T-helper 2 cell treated with Interferon-gamma antibody and Interleukin-4, amounts not matched to agents 5 μg/mL and 100 μg/mL, for 36 hours (primary cell): ENCODE results near the gene LRRTM3.

Source experiments
- DNase-seq: peaks from one replicate; pipeline ENCODE4 v3.0.0; 2021; ENCODE audit warnings: low spot score
- H3K27ac Mint-ChIP-seq: one replicate; pipeline ENCODE4 v1.8.0; 2021; ENCODE audit warnings: mild to moderate bottlenecking, mixed read lengths
- H3K27me3 Mint-ChIP-seq: one replicate; pipeline ENCODE4 v1.8.0; 2021; ENCODE audit warnings: low read depth, mixed read lengths
- H3K36me3 Mint-ChIP-seq: one replicate; pipeline ENCODE4 v1.8.0; 2021; ENCODE audit warnings: low read depth, mixed read lengths
- H3K4me1 Mint-ChIP-seq: one replicate; pipeline ENCODE4 v1.8.0; 2021; ENCODE audit warnings: low read depth, mixed read lengths
- H3K4me3 Mint-ChIP-seq: one replicate; pipeline ENCODE4 v1.8.0; 2022; ENCODE audit warnings: mild to moderate bottlenecking, moderate library complexity, mixed read lengths
- H3K9me3 Mint-ChIP-seq: one replicate; pipeline ENCODE4 v1.8.0; 2021; ENCODE audit warnings: mixed read lengths

LRRTM3 gene

DNA sequence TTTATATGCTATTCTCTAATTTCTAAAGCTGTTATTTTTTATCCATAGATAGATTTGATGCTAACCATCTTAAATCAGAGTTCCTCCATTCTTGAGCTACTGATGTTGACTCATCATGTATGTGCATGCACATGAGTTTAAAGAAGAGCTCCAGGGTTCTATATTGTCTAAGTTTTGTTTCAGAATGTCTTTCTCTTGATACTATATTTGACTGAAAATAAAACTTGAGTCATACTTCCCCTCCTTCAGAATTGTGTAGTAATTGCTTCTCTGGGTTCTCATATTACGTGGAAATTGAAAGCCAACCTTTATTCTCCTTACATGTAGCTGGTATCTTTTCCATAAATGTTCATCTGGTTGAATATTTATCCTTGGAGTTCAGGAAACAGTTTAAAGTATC is 89.4 kb downstream of the LRRTM3 start:
- peaks cover 8% of the 10 kb centered on the region for H3K9me3 Mint-ChIP-seq
- DNase-seq, result no peak
- no peak overlapping the region for H3K27ac Mint-ChIP-seq
- H3K27me3 Mint-ChIP-seq, result no peaks in the 10 kb centered on the region
- H3K4me1 Mint-ChIP-seq, result peaks cover 18% of the 10 kb centered on the region
- H3K4me3 Mint-ChIP-seq, result no peak overlapping the region
- no peaks in the 10 kb centered on the region for H3K36me3 Mint-ChIP-seq

DNA sequence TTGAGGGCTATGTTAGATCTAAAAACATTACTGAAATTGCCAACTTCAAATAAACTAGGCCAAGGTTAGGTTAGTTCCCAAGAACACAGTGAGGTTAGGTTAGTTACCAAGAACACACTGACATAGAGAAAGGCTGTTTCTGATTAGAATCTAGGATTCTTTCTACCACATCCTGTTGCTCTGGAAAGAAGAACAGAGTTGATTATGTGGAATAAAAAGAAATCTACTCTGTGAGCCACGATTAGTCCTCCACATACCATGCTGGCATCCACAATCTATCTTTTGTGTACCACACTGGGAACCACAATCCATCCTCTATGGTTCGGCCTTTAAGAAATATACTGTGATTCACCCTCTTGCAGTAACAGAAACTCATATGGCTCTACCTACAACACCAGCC is 91.4 kb downstream of the LRRTM3 start:
- H3K27me3 Mint-ChIP-seq, result no peaks in the 10 kb centered on the region
- no peak overlapping the region for H3K4me3 Mint-ChIP-seq
- peaks cover 8% of the 10 kb centered on the region for H3K9me3 Mint-ChIP-seq

DNA sequence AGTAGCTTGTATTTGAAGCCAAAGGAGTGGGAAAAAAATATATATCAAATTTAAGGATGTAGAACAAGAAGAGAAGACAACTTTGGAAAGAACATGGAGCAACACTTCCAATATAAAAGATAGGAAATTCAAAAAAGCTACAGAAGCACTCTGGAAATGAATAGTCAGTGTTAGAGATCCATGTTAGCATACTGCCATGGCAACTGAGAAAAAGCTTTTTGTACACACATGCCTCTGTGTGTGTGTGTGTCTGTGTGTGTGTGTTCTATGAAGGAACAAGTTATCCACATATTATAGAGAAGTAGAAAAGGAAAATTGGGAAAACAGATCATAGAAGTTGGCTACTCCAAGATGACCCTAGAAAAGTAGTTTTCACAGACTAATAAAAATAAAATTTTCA is 96.3 kb downstream of the LRRTM3 start:
- no peaks in the 10 kb centered on the region for H3K27me3 Mint-ChIP-seq
- peaks cover 8% of the 10 kb centered on the region for H3K4me1 Mint-ChIP-seq
- DNase-seq, result no peak
- H3K36me3 Mint-ChIP-seq, result no peaks in the 10 kb centered on the region
- H3K27ac Mint-ChIP-seq, result no peak overlapping the region
- H3K4me3 Mint-ChIP-seq, result no peak overlapping the region
- peaks cover 4% of the 10 kb centered on the region for H3K9me3 Mint-ChIP-seq

More for the DNA sequence above, 91.4 kb downstream of the LRRTM3 start:
- Mint-ChIP-seq H3K36me3 (no peaks in the 10 kb centered on the region), H3K27ac (no peak overlapping the region), H3K4me1 (peaks cover 18% of the 10 kb centered on the region)
- peak; percentile 41 for DNase-seq

DNA sequence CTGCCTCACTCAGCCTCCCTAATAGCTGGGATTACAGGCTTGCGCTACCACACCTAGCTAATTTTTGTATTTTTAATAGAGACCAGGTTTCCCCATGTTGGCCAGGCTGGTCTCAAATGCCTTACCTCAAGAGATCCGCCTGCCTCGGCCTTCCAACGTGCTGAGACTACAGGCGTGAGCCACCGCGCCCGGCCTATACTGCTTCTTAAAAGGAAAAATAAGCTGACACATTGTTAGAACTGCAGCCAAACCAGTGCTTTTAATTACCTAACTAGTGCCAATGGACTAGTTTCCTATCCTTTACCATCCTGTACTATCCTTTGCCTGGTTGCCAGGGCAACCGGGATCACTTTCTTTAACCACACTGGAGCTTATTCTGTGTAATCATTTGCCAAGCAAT is 108.0 kb downstream of the LRRTM3 start:
- Mint-ChIP-seq H3K27me3 (no peaks in the 10 kb centered on the region), H3K27ac (no peak overlapping the region), H3K36me3 (no peaks in the 10 kb centered on the region), H3K4me3 (no peak overlapping the region), H3K4me1 (no peaks in the 10 kb centered on the region), H3K9me3 (no peaks in the 10 kb centered on the region)
- DNase-seq, result no peak

DNA sequence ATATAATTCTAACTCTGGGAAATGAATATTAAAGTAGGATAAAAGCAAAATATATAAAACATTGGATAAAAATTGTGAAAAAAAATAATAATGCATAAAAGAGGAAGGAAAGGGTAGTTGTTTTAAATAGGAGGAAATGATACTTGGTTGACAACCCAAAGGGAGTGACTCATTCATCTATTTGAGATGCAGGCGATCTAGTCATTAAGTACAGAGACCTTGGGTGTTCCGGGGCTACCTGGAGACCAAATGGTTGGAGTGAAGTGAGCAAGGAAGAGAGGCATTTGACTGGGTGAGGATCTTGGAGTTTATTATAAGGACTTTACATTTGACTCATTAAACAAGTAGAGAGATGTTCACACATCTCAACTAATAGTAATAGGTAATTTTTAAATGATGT is 111.0 kb downstream of the LRRTM3 start:
- H3K4me3 Mint-ChIP-seq, result no peak overlapping the region
- H3K27me3 Mint-ChIP-seq, result no peaks in the 10 kb centered on the region
- no peaks in the 10 kb centered on the region for H3K36me3 Mint-ChIP-seq
- no peak for DNase-seq
- H3K4me1 Mint-ChIP-seq, result no peaks in the 10 kb centered on the region
- no peaks in the 10 kb centered on the region for H3K9me3 Mint-ChIP-seq
- H3K27ac Mint-ChIP-seq, result no peak overlapping the region

DNA sequence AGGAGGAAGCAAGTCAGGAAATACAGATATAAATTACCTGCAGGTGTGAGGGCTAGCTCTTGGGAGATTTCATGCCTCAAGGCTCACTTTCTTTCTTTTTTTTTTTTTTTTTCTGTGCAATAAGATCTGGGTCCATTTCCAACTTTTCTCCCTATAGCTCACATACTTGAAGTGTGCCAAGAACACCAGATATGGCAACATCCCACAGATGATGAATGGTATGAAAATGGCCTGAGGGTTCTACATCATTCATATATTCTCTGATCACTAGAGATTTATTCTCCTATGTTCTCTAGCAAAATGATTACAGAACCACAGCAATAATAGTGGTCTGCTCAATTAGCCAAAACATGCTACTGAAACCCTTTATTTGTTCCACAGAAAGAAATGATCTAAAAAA is 117.2 kb downstream of the LRRTM3 start:
- H3K4me3 Mint-ChIP-seq, result no peak overlapping the region
- H3K27me3 Mint-ChIP-seq, result no peaks in the 10 kb centered on the region
- no peak overlapping the region for H3K27ac Mint-ChIP-seq
- H3K4me1 Mint-ChIP-seq, result no peaks in the 10 kb centered on the region
- DNase-seq, result no peak
- no peaks in the 10 kb centered on the region for H3K36me3 Mint-ChIP-seq
- no peaks in the 10 kb centered on the region for H3K9me3 Mint-ChIP-seq

DNA sequence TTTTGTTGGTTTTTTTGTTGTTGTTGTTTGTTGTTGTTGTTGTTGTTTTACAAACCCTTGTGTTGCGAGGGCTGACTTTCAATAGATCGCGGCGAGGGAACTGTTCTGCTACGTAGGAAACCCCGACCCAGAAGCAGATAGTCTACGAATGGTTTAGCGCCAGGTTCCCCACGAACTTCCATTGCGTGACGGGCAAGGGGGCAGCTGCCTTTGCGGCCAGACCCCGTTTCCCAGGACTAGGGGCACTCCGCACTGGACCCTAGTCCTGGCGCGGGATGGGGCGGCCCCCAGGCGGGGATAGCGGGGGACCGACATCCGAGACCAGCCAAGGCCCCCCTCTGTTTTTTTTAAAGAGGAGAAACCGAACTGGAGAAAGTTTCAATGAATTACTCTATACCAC is 119.6 kb downstream of the LRRTM3 start:
- Mint-ChIP-seq H3K4me1 (no peaks in the 10 kb centered on the region), H3K36me3 (no peaks in the 10 kb centered on the region), H3K9me3 (no peaks in the 10 kb centered on the region), H3K27ac (no peak overlapping the region), H3K27me3 (no peaks in the 10 kb centered on the region), H3K4me3 (no peak overlapping the region)
- no peak for DNase-seq

DNA sequence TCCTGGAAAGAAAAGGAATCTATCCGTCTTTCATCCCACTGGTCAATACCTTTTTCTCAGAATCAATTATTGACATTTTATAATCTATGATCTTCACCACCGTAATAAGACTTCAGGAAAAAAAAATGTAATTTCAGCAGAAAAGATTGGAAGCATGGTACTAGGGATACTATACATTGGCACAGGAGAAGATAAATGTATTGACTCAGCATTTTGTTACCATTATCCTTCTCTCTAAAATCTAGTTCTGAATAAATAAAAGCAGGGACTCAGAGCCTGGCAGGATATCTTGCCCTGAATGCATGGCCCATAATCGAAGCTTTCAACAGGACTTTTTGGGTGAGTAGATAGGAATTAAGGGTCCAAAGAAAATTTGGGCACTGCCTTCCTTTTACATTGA is 120.7 kb downstream of the LRRTM3 start:
- H3K27me3 Mint-ChIP-seq, result no peaks in the 10 kb centered on the region
- H3K4me1 Mint-ChIP-seq, result no peaks in the 10 kb centered on the region
- H3K36me3 Mint-ChIP-seq, result no peaks in the 10 kb centered on the region
- H3K4me3 Mint-ChIP-seq, result no peak overlapping the region
- no peaks in the 10 kb centered on the region for H3K9me3 Mint-ChIP-seq
- no peak for DNase-seq
- no peak overlapping the region for H3K27ac Mint-ChIP-seq

DNA sequence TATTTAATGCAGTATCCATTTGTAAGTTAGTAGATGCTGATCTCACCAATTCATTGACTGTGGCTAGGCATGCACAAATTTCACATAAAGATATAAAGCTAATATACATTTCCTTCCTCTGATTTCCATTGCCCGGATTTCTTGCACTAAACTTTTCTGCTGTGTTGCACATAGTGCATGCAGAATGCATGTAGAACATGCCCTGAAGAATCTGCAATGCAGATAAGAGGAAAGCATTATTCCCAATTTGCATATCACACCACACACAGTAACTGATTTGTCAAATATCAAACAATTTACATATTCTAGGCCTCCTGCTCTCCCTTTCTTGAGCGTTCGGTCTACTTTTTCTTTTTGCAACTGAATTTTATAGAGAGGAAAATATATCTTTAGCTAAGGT is 124.2 kb downstream of the LRRTM3 start:
- Mint-ChIP-seq H3K27me3 (no peaks in the 10 kb centered on the region), H3K9me3 (no peaks in the 10 kb centered on the region), H3K4me3 (no peak overlapping the region), H3K27ac (no peak overlapping the region), H3K36me3 (no peaks in the 10 kb centered on the region), H3K4me1 (no peaks in the 10 kb centered on the region)
- no peak for DNase-seq

DNA sequence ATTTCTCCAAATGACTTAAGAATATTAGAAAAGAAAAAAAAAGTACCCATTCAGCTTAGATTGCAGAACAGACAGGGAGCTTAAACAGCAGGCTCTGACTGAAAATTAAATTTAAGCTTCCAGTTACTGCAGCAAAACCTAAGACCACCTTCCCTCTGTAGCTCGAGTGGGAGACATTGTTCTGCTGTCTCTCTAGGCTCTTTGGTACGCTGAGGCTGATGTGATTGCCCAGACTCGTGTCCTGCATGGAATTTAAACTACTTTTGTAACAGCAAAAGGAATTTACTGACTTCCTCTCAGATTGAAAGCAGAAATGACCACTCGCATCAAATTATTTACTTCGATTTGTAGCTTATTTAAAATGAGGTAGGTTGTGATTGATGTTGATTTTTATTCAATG is 124.6 kb downstream of the LRRTM3 start:
- no peak for DNase-seq
- no peaks in the 10 kb centered on the region for H3K36me3 Mint-ChIP-seq
- no peaks in the 10 kb centered on the region for H3K27me3 Mint-ChIP-seq
- no peak overlapping the region for H3K4me3 Mint-ChIP-seq
- no peak overlapping the region for H3K27ac Mint-ChIP-seq
- no peaks in the 10 kb centered on the region for H3K9me3 Mint-ChIP-seq
- H3K4me1 Mint-ChIP-seq, result no peaks in the 10 kb centered on the region

DNA sequence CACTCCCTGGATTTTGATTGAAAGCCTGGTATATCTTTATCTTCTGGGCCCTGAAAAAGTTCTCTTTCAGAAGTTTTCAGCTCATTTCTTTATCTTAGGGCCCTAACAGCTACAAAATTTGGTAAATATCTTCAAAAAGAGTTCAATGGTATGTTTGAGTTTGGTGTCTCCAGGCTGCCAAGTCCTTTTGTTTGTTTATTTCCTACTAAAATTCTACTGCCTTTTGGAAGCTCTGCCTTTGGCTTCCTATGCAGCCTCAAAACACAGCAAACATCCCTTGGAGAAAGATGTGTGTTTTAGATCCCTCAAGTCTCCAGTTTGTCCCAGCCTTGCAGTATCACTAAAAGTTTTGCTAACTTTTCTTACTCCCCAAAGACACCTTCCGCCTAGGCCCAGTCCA is 146.8 kb downstream of the LRRTM3 start:
- no peaks in the 10 kb centered on the region for H3K4me1 Mint-ChIP-seq
- no peak for DNase-seq
- no peaks in the 10 kb centered on the region for H3K9me3 Mint-ChIP-seq
- H3K27ac Mint-ChIP-seq, result no peak overlapping the region
- no peak overlapping the region for H3K4me3 Mint-ChIP-seq
- no peaks in the 10 kb centered on the region for H3K36me3 Mint-ChIP-seq
- H3K27me3 Mint-ChIP-seq, result no peaks in the 10 kb centered on the region

DNA sequence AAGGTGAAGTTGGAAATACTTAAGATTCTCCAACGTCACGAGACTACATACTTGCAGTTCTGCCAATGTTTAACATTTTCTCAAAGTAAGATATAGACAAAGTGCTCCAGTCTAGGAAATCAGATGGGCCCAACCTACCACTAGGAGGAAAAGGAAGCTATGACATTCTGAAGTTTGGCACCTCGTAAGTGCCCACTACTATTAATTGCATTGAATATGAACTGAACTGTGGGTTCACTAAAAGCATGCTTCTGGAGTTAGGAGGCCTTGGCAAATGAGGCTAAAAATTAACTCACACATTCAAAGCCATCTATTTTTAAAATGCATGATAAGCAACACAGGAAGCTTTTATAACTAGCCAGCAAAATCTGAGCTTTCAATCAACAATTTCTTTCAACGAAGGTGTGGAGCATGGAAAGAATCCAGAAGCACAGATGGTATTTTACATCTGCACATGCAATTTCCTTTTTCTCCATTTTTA is 149.7 kb downstream of the LRRTM3 start:
- H3K27ac Mint-ChIP-seq, result no peak overlapping the region
- no peaks in the 10 kb centered on the region for H3K36me3 Mint-ChIP-seq
- H3K4me3 Mint-ChIP-seq, result no peak overlapping the region
- no peaks in the 10 kb centered on the region for H3K4me1 Mint-ChIP-seq
- H3K9me3 Mint-ChIP-seq, result no peaks in the 10 kb centered on the region
- H3K27me3 Mint-ChIP-seq, result no peaks in the 10 kb centered on the region
- no peak for DNase-seq

DNA sequence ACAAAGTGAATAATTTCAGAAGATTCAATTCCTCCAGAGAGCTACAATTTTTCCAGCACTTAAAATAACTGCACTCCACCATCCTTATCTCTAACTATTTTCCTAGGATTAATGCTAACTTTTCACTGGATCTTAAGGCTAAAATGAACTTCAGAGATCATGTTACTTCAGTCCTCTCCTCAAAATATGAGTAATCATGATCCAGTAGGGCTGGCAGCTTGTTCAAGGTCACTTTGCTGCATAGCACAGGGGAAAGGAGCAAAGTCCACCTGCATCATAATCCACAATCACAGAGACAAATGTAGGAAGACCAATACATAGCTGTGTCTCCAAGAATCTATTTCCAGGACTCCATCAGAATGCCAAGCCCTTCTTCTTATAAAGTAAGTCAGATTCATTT is 150.3 kb downstream of the LRRTM3 start:
- H3K4me3 Mint-ChIP-seq, result no peak overlapping the region
- H3K9me3 Mint-ChIP-seq, result no peaks in the 10 kb centered on the region

DNA sequence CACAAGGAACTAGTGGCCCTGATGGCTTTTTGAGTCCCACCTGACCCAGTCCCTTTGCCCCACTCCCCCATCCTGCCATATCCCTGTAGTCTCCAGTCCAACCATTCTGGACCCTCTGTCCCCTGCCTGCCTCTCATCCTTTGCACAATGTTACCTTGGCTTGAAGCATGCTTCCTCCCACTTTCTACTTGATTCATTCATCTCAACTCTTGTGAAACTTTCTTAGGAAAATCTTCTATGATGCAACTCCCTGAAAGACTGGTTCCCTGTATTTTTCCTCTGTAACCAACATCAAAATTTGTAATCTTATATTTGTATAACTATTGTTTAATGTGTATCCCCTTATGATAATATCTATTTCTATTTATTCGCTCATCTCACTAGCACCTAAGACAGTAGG is 151.5 kb downstream of the LRRTM3 start:
- DNase-seq, result no peak
- H3K27ac Mint-ChIP-seq, result no peak overlapping the region

More for the DNA sequence above, 150.3 kb downstream of the LRRTM3 start:
- Mint-ChIP-seq H3K27ac (no peak overlapping the region), H3K27me3 (no peaks in the 10 kb centered on the region), H3K4me1 (no peaks in the 10 kb centered on the region), H3K36me3 (no peaks in the 10 kb centered on the region)
- DNase-seq, result no peak

DNA sequence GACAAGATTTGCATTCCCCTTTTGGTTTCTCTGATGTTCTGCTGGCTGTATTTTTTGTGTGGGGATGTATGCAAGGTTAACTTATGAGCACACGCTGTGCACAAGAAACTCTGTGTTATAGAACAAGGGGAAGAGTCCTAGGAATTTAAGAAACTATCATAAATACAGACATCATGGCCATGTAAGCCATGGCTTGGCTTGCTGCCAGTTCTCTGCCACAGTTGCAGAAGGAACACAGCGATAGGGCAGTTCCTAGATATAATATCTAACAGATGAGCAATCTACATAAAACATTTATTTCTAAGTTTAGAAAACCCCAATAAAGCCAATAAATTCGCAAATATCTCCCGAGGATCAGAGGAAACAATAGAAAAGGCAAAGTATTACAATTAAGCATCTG is 153.3 kb downstream of the LRRTM3 start:
- Mint-ChIP-seq H3K9me3 (no peaks in the 10 kb centered on the region), H3K27me3 (no peaks in the 10 kb centered on the region), H3K36me3 (no peaks in the 10 kb centered on the region), H3K4me3 (no peak overlapping the region), H3K4me1 (no peaks in the 10 kb centered on the region), H3K27ac (no peak overlapping the region)
- DNase-seq, result no peak

More for the DNA sequence above, 151.5 kb downstream of the LRRTM3 start:
- Mint-ChIP-seq H3K36me3 (no peaks in the 10 kb centered on the region), H3K4me3 (no peak overlapping the region), H3K9me3 (no peaks in the 10 kb centered on the region), H3K4me1 (no peaks in the 10 kb centered on the region), H3K27me3 (no peaks in the 10 kb centered on the region)
